Measurements from ENCODE around the gene KIF17.
"Not testable (repeated sequence)": the region's sequence is repeated elsewhere in the genome, so short reads cannot be mapped to it uniquely, and the experiment has no call there.

KIF17 gene

GRCh38 chr1:20723159-20723536, 5.3 kb upstream of the KIF17 start:
- H3K4me1 Mint-ChIP-seq (ENCODE audit: low read depth) = no peaks in the 10 kb centered on the region
- no peak overlapping the region for H3K27ac Mint-ChIP-seq
- peaks cover 9% of the 10 kb centered on the region for H3K27me3 Mint-ChIP-seq
- H3K4me3 Mint-ChIP-seq = no peak overlapping the region
- no peaks in the 10 kb centered on the region for H3K9me3 Mint-ChIP-seq
- no peaks in the 10 kb centered on the region for H3K36me3 Mint-ChIP-seq (ENCODE audit: low read depth)

GRCh38 chr1:20721117-20722061, 3.6 kb upstream of the KIF17 start:
- Mint-ChIP-seq H3K4me1 (ENCODE audit: low read depth) (peaks cover 4% of the 10 kb centered on the region), H3K4me3 (no peak overlapping the region), H3K9me3 (no peaks in the 10 kb centered on the region), H3K27me3 (peaks cover 15% of the 10 kb centered on the region), H3K36me3 (ENCODE audit: low read depth) (no peaks in the 10 kb centered on the region), H3K27ac (no peak overlapping the region)

GRCh38 chr1:20720631-20721091, 2.9 kb upstream of the KIF17 start:
- H3K9me3 Mint-ChIP-seq = no peaks in the 10 kb centered on the region
- peaks cover 4% of the 10 kb centered on the region for H3K4me1 Mint-ChIP-seq (ENCODE audit: low read depth)
- peaks cover 19% of the 10 kb centered on the region for H3K27me3 Mint-ChIP-seq
- H3K4me3 Mint-ChIP-seq = no peak overlapping the region
- H3K36me3 Mint-ChIP-seq (ENCODE audit: low read depth) = no peaks in the 10 kb centered on the region
- H3K27ac Mint-ChIP-seq = no peak overlapping the region

GRCh38 chr1:20719871-20720620, 2.2 kb upstream of the KIF17 start:
- Mint-ChIP-seq H3K36me3 (ENCODE audit: low read depth) (no peaks in the 10 kb centered on the region), H3K27me3 (peaks cover 25% of the 10 kb centered on the region), H3K27ac (no peak overlapping the region), H3K4me1 (ENCODE audit: low read depth) (peaks cover 4% of the 10 kb centered on the region), H3K9me3 (no peaks in the 10 kb centered on the region), H3K4me3 (no peak overlapping the region)

- Mint-ChIP-seq H3K4me3 (no peak overlapping the region), H3K27me3 (peaks cover 28% of the 10 kb centered on the region), H3K27ac (no peak overlapping the region), H3K36me3 (ENCODE audit: low read depth) (no peaks in the 10 kb centered on the region), H3K4me1 (ENCODE audit: low read depth) (peaks cover 4% of the 10 kb centered on the region), H3K9me3 (no peaks in the 10 kb centered on the region)
These were observed 1.5 kb upstream of the KIF17 start for GRCh38 chr1:20719261-20719660.

GRCh38 chr1:20718343-20718882, 606 bp upstream of the KIF17 start:
- H3K36me3 Mint-ChIP-seq (ENCODE audit: low read depth) = not testable (repeated sequence)

GRCh38 chr1:20716232-20716631, 1.6 kb downstream of the KIF17 start:
- peaks cover 28% of the 10 kb centered on the region for H3K27me3 Mint-ChIP-seq

More at GRCh38 chr1:20718343-20718882, 606 bp upstream of the KIF17 start:
- H3K27ac Mint-ChIP-seq = peak overlapping the region; percentile 34
- H3K4me1 Mint-ChIP-seq (ENCODE audit: low read depth); H3K9me3 Mint-ChIP-seq: not testable (repeated sequence)
- H3K27me3 Mint-ChIP-seq = peaks cover 28% of the 10 kb centered on the region
- peak overlapping the region; percentile 45 for H3K4me3 Mint-ChIP-seq

GRCh38 chr1:20715406-20715805, 2.4 kb downstream of the KIF17 start:
- Mint-ChIP-seq H3K36me3 (ENCODE audit: low read depth) (no peaks in the 10 kb centered on the region), H3K9me3 (no peaks in the 10 kb centered on the region), H3K4me1 (ENCODE audit: low read depth) (peaks cover 4% of the 10 kb centered on the region), H3K27me3 (peaks cover 28% of the 10 kb centered on the region), H3K27ac (no peak overlapping the region), H3K4me3 (no peak overlapping the region)

More at GRCh38 chr1:20716232-20716631, 1.6 kb downstream of the KIF17 start:
- peaks cover 4% of the 10 kb centered on the region for H3K4me1 Mint-ChIP-seq (ENCODE audit: low read depth)
- peak overlapping the region; percentile 17 for H3K4me3 Mint-ChIP-seq
- H3K9me3 Mint-ChIP-seq = no peaks in the 10 kb centered on the region
- H3K36me3 Mint-ChIP-seq (ENCODE audit: low read depth) = no peaks in the 10 kb centered on the region
- H3K27ac Mint-ChIP-seq = no peak overlapping the region

GRCh38 chr1:20713440-20713839, 4.4 kb downstream of the KIF17 start:
- peaks cover 23% of the 10 kb centered on the region for H3K27me3 Mint-ChIP-seq
- H3K4me3 Mint-ChIP-seq = no peak overlapping the region
- H3K27ac Mint-ChIP-seq = no peak overlapping the region
- H3K36me3 Mint-ChIP-seq (ENCODE audit: low read depth) = no peaks in the 10 kb centered on the region
- H3K4me1 Mint-ChIP-seq (ENCODE audit: low read depth) = peaks cover 4% of the 10 kb centered on the region
- no peaks in the 10 kb centered on the region for H3K9me3 Mint-ChIP-seq

GRCh38 chr1:20712215-20712577, 5.6 kb downstream of the KIF17 start:
- Mint-ChIP-seq H3K4me3 (no peak overlapping the region), H3K36me3 (ENCODE audit: low read depth) (no peaks in the 10 kb centered on the region), H3K9me3 (no peaks in the 10 kb centered on the region), H3K4me1 (ENCODE audit: low read depth) (peaks cover 4% of the 10 kb centered on the region), H3K27me3 (peaks cover 20% of the 10 kb centered on the region), H3K27ac (no peak overlapping the region)

GRCh38 chr1:20711285-20712214, 6.3 kb downstream of the KIF17 start:
- Mint-ChIP-seq H3K4me1 (ENCODE audit: low read depth) (no peaks in the 10 kb centered on the region), H3K27ac (no peak overlapping the region), H3K36me3 (ENCODE audit: low read depth) (no peaks in the 10 kb centered on the region), H3K27me3 (peaks cover 15% of the 10 kb centered on the region), H3K9me3 (no peaks in the 10 kb centered on the region), H3K4me3 (no peak overlapping the region)

GRCh38 chr1:20710469-20711284, 7.1 kb downstream of the KIF17 start:
- H3K27me3 Mint-ChIP-seq = peaks cover 9% of the 10 kb centered on the region
- no peaks in the 10 kb centered on the region for H3K4me1 Mint-ChIP-seq (ENCODE audit: low read depth)
- H3K4me3 Mint-ChIP-seq = no peak overlapping the region
- no peaks in the 10 kb centered on the region for H3K36me3 Mint-ChIP-seq (ENCODE audit: low read depth)
- no peaks in the 10 kb centered on the region for H3K9me3 Mint-ChIP-seq
- H3K27ac Mint-ChIP-seq = no peak overlapping the region

GRCh38 chr1:20709868-20710267, 7.9 kb downstream of the KIF17 start:
- no peak overlapping the region for H3K27ac Mint-ChIP-seq
- H3K9me3 Mint-ChIP-seq = no peaks in the 10 kb centered on the region
- no peak overlapping the region for H3K4me3 Mint-ChIP-seq
- H3K36me3 Mint-ChIP-seq (ENCODE audit: low read depth) = no peaks in the 10 kb centered on the region
- H3K4me1 Mint-ChIP-seq (ENCODE audit: low read depth) = no peaks in the 10 kb centered on the region
- H3K27me3 Mint-ChIP-seq = peaks cover 1% of the 10 kb centered on the region

Data from stimulated activated naive CD8-positive, alpha-beta T cell treated with anti-CD3 and anti-CD28 coated beads, Interleukin-15, Interleukin-2, amounts not matched to agents 100 ng/mL and 50 ng/mL, for 24 hours (primary cell).